ENCODE results near the gene MYO5C. TPM values are rescaled to one million over a fixed set of nuclear protein-coding genes. Genes with fewer than 3 reads are reported as not detected.

MYO5C gene
- total and polyA plus RNA-seq, 2 of the 4 experiments (the other 2 are of a cell fraction): under 0.01 to 0.03 TPM

DNA sequence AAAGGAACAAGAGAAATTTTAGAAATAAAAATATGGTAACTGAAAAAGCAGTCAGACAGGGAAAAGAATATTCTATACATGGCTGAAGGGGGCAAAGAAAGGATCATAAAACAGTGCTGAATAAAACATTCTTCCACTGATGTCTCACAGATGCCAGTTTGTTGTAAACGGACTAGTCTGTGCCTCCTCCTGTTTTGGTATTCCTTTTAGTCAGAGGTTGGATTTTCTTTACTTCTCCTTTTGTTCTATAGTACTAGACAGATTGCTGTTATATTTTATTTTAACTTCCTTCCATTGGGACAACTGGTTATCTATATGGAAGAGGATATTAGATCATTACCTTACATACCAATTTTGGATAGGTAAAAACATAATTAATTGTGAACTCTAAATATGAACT is 88.4 kb downstream of the MYO5C start:
- no CpG with 5 or more reads among the region's 1 CpG for WGBS, 2 experiments (ENCODE audit: extremely low coverage in 2 of 2, insufficient read length in 1 of 2)
- Histone ChIP-seq H2AK5ac (ENCODE audit: low read depth, low read length) (no peak overlapping the region), H4K20me1 (ENCODE audit: insufficient read depth, low read length) (no peaks in the 10 kb centered on the region), H3K79me1 (ENCODE audit: low read depth in 1 of 2, low read length in 2 of 2) (no peaks in the 10 kb centered on the region), H3K36me3 (ENCODE audit: control insufficient read depth, insufficient read depth, low read length) (no peaks in the 10 kb centered on the region), H3K14ac (replicated peaks; ENCODE audit: low read depth, low read length) (no peak overlapping the region), H3K4me2 (ENCODE audit: low read depth, low read length) (no peak overlapping the region), H4K5ac (ENCODE audit: low read depth, low read length) (no peak overlapping the region), H2BK15ac (ENCODE audit: low read depth, low read length) (no peak overlapping the region), H3K4ac (ENCODE audit: low read depth, low read length) (no peak overlapping the region), H2AK9ac (replicated peaks; ENCODE audit: low read depth, low read length, poor library complexity) (no peak overlapping the region), H3K4me3 (ENCODE audit: insufficient read depth, low read depth, low read length) (no peak overlapping the region), H3K56ac (ENCODE audit: extremely low read depth, insufficient read depth, low read length) (no peak overlapping the region), H3K9ac (ENCODE audit: low read depth, low read length) (no peak overlapping the region), H4K91ac (ENCODE audit: insufficient read depth, low read depth, low read length) (no peak overlapping the region), H3K27me3 (ENCODE audit: control insufficient read depth, insufficient read depth, low read length) (peaks cover 17% of the 10 kb centered on the region), H3K4me1 (ENCODE audit: control insufficient read depth, insufficient read depth, low read length) (no peaks in the 10 kb centered on the region), H3K9me1 (ENCODE audit: insufficient read depth, low read length) (no peaks in the 10 kb centered on the region), H3K9me3 (ENCODE audit: control insufficient read depth, insufficient read depth, low read length) (no peaks in the 10 kb centered on the region), H4K8ac (ENCODE audit: low read depth in 2 of 2, low read length in 2 of 2) (no peak overlapping the region), H2BK20ac (ENCODE audit: low read depth, low read length) (no peak overlapping the region), H2BK5ac (ENCODE audit: low read depth, low read length, poor library complexity, severe bottlenecking) (no peak overlapping the region), H3K23ac (ENCODE audit: low read depth, low read length) (no peak overlapping the region), H2AFZ (replicated peaks; ENCODE audit: low read length, poor library complexity) (no peak overlapping the region), H3K27ac (ENCODE audit: insufficient read depth, low read length) (no peak overlapping the region), H3K18ac (ENCODE audit: low read depth, low read length) (no peak overlapping the region), H2BK120ac (ENCODE audit: low read depth, low read length) (no peak overlapping the region)
- no TSS peak for BruUV-seq (replicated peaks)
- dilution Hi-C loops (cut with HindIII; ENCODE audit: low sequenced_read_pairs, unreplicated experiment) (no loop called here), intact Hi-C loops (cut with micrococcal nuclease) (loop anchor here (5.0 kb wide), 1 partner anchor 225 kb away; no protein-coding TSS in a partner anchor), in situ Hi-C loops (cut with MboI; ENCODE audit: low sequenced_read_pairs) (no loop called here)
- ATAC-seq (ENCODE audit: low read depth): no peak
- TF ChIP-seq RCOR1 (IDR thresholded peaks at IDR 0.05; ENCODE audit: insufficient replicate concordance, low read length): no peak
- no peak for TF ChIP-seq MAZ (IDR thresholded peaks at IDR 0.05; ENCODE audit: borderline replicate concordance, low read depth, low read length)
- TF ChIP-seq, protein P1, sequence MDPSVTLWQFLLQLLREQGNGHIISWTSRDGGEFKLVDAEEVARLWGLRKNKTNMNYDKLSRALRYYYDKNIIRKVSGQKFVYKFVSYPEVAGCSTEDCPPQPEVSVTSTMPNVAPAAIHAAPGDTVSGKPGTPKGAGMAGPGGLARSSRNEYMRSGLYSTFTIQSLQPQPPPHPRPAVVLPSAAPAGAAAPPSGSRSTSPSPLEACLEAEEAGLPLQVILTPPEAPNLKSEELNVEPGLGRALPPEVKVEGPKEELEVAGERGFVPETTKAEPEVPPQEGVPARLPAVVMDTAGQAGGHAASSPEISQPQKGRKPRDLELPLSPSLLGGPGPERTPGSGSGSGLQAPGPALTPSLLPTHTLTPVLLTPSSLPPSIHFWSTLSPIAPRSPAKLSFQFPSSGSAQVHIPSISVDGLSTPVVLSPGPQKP (IDR thresholded peaks at IDR 0.05; ENCODE audit: borderline replicate concordance, low read depth, low read length): no peak
- TF ChIP-seq POLR2A (IDR thresholded peaks at IDR 0.05; ENCODE audit: low read depth, low read length): no peak
- ChIA-PET CTCF (no interaction called here), POLR2A (ENCODE audit: unreplicated experiment) (no interaction called here)
- DNase-seq: no peak
